ENCODE results near the gene ADIRF.
"Not testable (repeated sequence)": the region's sequence is repeated elsewhere in the genome, so short reads cannot be mapped to it uniquely, and the experiment has no call there.

DNA sequence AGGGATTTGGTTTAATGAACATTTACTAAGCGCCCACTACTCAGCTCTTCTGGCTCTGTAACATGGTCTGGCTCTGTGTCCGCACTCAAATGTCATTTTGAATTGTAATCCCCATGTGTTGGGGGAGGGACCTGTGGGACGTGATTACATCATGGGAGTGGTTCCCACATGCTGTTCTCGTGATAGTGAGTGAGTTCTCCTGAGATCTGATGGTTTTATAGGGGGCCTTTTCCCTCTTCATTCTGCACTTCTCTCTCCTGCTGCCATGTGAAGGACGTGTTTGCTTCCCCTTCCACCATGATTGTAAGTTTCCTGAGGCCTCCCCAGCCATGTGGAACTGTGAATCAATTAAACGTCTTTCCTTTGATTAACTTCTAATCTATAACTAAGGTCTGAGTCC, 12.7 kb downstream of the ADIRF start:
- TF ChIP-seq ZNF622 (IDR thresholded peaks at IDR 0.05); ZNF274 (IDR thresholded peaks at IDR 0.05; ENCODE audit: insufficient read depth, insufficient read length): not testable (repeated sequence)

All from GM12878 (cell line).